GM12878 (cell line): ENCODE results near the gene NFE2L2. TPM values are rescaled to one million over a fixed set of nuclear protein-coding genes. Genes with fewer than 3 reads are reported as not detected.
A peak's percentile ranks its signal among the peaks of the same experiment; 100 is the strongest.

ENCODE experiments used
- CHD4 ChIP-seq: fragments of 200-600 bp; sonication (generic); IDR thresholded peaks from 2 replicates; pipeline ENCODE4 v1.6.1; 2016; ENCODE audit warnings: mild to moderate bottlenecking
- ETV6 ChIP-seq, 2 experiments: fragments of 450-650 bp in 1 of 2; IDR thresholded peaks in 1 of 2; conservative IDR thresholded peaks in 1 of 2; 2 replicates each; pipeline ENCODE4 v1.6.1; 2014; ENCODE audit warnings: antibody characterized with exemption in 1 of 2, borderline replicate concordance in 1 of 2, low read depth in 1 of 2, mild to moderate bottlenecking in 1 of 2, moderate library complexity in 1 of 2
- IKZF1 ChIP-seq: fragments of 450-650 bp; conservative IDR thresholded peaks from 2 replicates; pipeline ENCODE4 v1.6.1; 2017; ENCODE audit warnings: antibody characterized with exemption, mild to moderate bottlenecking
- IKZF2 ChIP-seq, 2 experiments: fragments of 450-650 bp; IDR thresholded peaks; 2 replicates each; pipeline ENCODE4 v1.6.1; 2017; ENCODE audit warnings: mild to moderate bottlenecking in 2 of 2, moderate library complexity in 2 of 2
- NBN ChIP-seq: fragments of 450-650 bp; IDR thresholded peaks from 2 replicates; pipeline ENCODE4 v1.6.1; 2016
- POLR2AphosphoS2 ChIP-seq: IDR thresholded peaks from 2 replicates; pipeline ENCODE4 v1.6.1; 2011; ENCODE audit warnings: low read depth, mild to moderate bottlenecking, low read length, improper control_type of control experiment, moderate library complexity
- RAD51 ChIP-seq: fragments of 450-650 bp; IDR thresholded peaks from 2 replicates; pipeline ENCODE4 v1.6.1; 2016; ENCODE audit warnings: moderate library complexity, mild to moderate bottlenecking, inconsistent platforms
- SMARCA5 ChIP-seq: fragments of 450-650 bp; IDR thresholded peaks from 2 replicates; pipeline ENCODE4 v1.6.1; 2017; ENCODE audit warnings: mild to moderate bottlenecking
- SPI1 ChIP-seq: IDR thresholded peaks from 2 replicates; pipeline ENCODE4 v1.6.1; 2011; ENCODE audit warnings: low read depth, mild to moderate bottlenecking, low read length, moderate library complexity, borderline replicate concordance; ENCODE audit not compliant: insufficient read depth
- polyA plus RNA-seq, 11 experiments: library from polyadenylated mRNA; depleted of rRNA in 4 of 11; unstranded in 6 of 11; stranded (reverse) in 5 of 11; fragments of >200 nt; fragmentation: Nextera tagmentation in 4 of 11; fragmentation: Illumina TruSeq in 1 of 11; extraction: Ambion mirVana in 4 of 11; extraction: Trizol in 1 of 11; gene quantifications; 1 replicate in 1 of 11; 2 replicates in 10 of 11; pipeline versions ENCODE4 v1.2.1 to v1.2.3, GENCODE V29; 2011 to 2016; ENCODE audit warnings: inconsistent platforms in 2 of 11, missing spikeins in 2 of 11, low read depth in 1 of 11
- total RNA-seq, 4 experiments: library from RNA; depleted of rRNA in 3 of 4; stranded (reverse); fragments of >200 nt in 3 of 4; fragmentation: Illumina TruSeq in 1 of 4; extraction: Trizol in 1 of 4; gene quantifications; 2 replicates each; pipeline versions ENCODE4 v1.2.1 to v1.2.3, GENCODE V29; 2013 to 2021
- TF ChIP-seq, protein P1 (sequence below): fragments of 450-650 bp; IDR thresholded peaks from 2 replicates; pipeline ENCODE4 v1.6.1; 2017; ENCODE audit warnings: low read depth, mild to moderate bottlenecking, moderate library complexity
- TF ChIP-seq, protein P2 (sequence below): IDR thresholded peaks from 2 replicates; pipeline ENCODE4 v1.6.1; 2011; ENCODE audit warnings: borderline replicate concordance, low read depth, mild to moderate bottlenecking, moderate library complexity, mixed read lengths, low read length; ENCODE audit not compliant: insufficient read depth; ENCODE audit errors: extremely low read length
- TF ChIP-seq, protein P3 (sequence below): fragments of 450-650 bp; IDR thresholded peaks from 2 replicates; pipeline ENCODE4 v1.6.1; 2017; ENCODE audit warnings: mild to moderate bottlenecking, moderate library complexity

Gene NFE2L2
- total and polyA plus RNA-seq, 10 of the 15 experiments (the other 5 are each of a cell fraction or from before 2014, with no cell fraction given), result 18.4 to 69.8 (median 37.1) TPM

DNA sequence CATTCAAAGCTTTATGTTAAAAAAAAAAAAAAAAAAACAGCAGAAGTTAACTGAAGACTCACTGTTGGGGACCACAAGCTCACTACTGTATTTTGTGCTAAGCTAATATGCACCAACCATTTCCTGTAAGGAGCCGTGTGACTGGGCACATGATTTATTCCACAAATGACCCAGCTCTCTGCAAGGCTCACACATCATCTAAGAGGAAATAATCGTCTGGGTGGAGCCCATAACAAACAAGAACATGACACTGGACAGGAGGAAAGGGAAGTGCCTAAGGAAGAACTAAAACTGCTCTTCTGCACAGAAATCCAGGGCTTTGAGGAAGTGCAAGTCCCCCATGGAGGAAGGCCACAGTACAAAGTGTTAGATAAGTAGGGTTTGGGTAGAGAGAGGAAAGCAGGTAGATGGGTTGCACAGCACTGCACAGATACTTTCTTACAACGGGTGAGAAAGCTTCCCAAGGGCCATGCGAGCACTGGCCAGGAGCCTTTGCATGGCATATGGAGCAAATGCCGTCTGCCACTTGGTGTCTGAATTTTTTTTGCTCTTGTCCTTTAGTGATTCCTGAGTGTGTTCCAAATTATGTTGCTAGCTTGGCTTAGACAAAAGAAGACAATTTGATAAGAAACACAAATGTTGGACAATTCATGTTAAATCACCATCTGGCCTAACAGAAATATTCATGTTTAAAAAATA, 24.4 kb downstream of the NFE2L2 start (continued):
- TF ChIP-seq, protein P1, sequence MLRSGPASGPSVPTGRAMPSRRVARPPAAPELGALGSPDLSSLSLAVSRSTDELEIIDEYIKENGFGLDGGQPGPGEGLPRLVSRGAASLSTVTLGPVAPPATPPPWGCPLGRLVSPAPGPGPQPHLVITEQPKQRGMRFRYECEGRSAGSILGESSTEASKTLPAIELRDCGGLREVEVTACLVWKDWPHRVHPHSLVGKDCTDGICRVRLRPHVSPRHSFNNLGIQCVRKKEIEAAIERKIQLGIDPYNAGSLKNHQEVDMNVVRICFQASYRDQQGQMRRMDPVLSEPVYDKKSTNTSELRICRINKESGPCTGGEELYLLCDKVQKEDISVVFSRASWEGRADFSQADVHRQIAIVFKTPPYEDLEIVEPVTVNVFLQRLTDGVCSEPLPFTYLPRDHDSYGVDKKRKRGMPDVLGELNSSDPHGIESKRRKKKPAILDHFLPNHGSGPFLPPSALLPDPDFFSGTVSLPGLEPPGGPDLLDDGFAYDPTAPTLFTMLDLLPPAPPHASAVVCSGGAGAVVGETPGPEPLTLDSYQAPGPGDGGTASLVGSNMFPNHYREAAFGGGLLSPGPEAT, result peak; percentile 41; the same call in 1 of the 2 replicates
- TF ChIP-seq SMARCA5, result no peak; the same call in 1 of the 2 replicates
- TF ChIP-seq RAD51, result peak; percentile 95
- TF ChIP-seq ETV6 (conservative IDR thresholded peaks at IDR 0.05 in 1 of 2, IDR thresholded peaks at IDR 0.05 in 1 of 2; ENCODE audit: borderline replicate concordance in 1 of 2, low read depth in 1 of 2), result peak in 1 of 2 experiments; percentile 60; a peak in 1 of 4 replicates
- no peak for TF ChIP-seq CHD4
- 0 out of 2 replicates have a peak, but pooled peaks have one; percentile 36 for TF ChIP-seq NBN
- TF ChIP-seq IKZF1, result peak; percentile 46; the same call in 1 of the 2 replicates
- TF ChIP-seq, protein P2, sequence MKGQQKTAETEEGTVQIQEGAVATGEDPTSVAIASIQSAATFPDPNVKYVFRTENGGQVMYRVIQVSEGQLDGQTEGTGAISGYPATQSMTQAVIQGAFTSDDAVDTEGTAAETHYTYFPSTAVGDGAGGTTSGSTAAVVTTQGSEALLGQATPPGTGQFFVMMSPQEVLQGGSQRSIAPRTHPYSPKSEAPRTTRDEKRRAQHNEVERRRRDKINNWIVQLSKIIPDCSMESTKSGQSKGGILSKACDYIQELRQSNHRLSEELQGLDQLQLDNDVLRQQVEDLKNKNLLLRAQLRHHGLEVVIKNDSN, result peak; percentile 31
- TF ChIP-seq IKZF2 (IDR thresholded peaks at IDR 0.05), result peak in 1 of 2 experiments; percentile 42; a peak in 1 of 4 replicates
- peak; percentile 83 for TF ChIP-seq SPI1
- TF ChIP-seq POLR2AphosphoS2, result no peak
- TF ChIP-seq, protein P3, sequence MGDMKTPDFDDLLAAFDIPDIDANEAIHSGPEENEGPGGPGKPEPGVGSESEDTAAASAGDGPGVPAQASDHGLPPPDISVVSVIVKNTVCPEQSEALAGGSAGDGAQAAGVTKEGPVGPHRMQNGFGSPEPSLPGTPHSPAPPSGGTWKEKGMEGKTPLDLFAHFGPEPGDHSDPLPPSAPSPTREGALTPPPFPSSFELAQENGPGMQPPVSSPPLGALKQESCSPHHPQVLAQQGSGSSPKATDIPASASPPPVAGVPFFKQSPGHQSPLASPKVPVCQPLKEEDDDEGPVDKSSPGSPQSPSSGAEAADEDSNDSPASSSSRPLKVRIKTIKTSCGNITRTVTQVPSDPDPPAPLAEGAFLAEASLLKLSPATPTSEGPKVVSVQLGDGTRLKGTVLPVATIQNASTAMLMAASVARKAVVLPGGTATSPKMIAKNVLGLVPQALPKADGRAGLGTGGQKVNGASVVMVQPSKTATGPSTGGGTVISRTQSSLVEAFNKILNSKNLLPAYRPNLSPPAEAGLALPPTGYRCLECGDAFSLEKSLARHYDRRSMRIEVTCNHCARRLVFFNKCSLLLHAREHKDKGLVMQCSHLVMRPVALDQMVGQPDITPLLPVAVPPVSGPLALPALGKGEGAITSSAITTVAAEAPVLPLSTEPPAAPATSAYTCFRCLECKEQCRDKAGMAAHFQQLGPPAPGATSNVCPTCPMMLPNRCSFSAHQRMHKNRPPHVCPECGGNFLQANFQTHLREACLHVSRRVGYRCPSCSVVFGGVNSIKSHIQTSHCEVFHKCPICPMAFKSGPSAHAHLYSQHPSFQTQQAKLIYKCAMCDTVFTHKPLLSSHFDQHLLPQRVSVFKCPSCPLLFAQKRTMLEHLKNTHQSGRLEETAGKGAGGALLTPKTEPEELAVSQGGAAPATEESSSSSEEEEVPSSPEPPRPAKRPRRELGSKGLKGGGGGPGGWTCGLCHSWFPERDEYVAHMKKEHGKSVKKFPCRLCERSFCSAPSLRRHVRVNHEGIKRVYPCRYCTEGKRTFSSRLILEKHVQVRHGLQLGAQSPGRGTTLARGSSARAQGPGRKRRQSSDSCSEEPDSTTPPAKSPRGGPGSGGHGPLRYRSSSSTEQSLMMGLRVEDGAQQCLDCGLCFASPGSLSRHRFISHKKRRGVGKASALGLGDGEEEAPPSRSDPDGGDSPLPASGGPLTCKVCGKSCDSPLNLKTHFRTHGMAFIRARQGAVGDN, result no peak
